Bone marrow (tissue), 2 donors: ENCODE measurements around the gene EGLN3.
"Not testable (repeated sequence)": the region's sequence is repeated elsewhere in the genome, so short reads cannot be mapped to it uniquely, and the experiment has no call there.

Experiments
- DNase-seq, 2 donors: peaks; one replicate each; lab custom pipeline; 2025; lab: John Stamatoyannopoulos, UW

The EGLN3 gene

GRCh38 chr14:33934938-33935337 lies 15.9 kb downstream of the EGLN3 start:
- no peak for DNase-seq

- DNase-seq: no peak
Measured at GRCh38 chr14:33934043-33934750, 16.7 kb downstream of the EGLN3 start.

- DNase-seq: no peak
Measured at GRCh38 chr14:33933386-33933933, 17.4 kb downstream of the EGLN3 start.

- no peak for DNase-seq
Measured at GRCh38 chr14:33932576-33933345, 18.1 kb downstream of the EGLN3 start.

- no peak for DNase-seq
Measured at GRCh38 chr14:33932033-33932432, 18.8 kb downstream of the EGLN3 start.

GRCh38 chr14:33931461-33931860 lies 19.4 kb downstream of the EGLN3 start:
- no peak for DNase-seq

GRCh38 chr14:33930439-33930838 lies 20.4 kb downstream of the EGLN3 start:
- no peak for DNase-seq

- DNase-seq: no peak
Measured at GRCh38 chr14:33929799-33930408, 21.0 kb downstream of the EGLN3 start.

GRCh38 chr14:33928895-33929294 lies 22.0 kb downstream of the EGLN3 start:
- DNase-seq: no peak

- DNase-seq: no peak
Measured at GRCh38 chr14:33927944-33928343, 22.9 kb downstream of the EGLN3 start.

- DNase-seq: not testable (repeated sequence)
Measured at GRCh38 chr14:33926967-33927366, 23.9 kb downstream of the EGLN3 start.

GRCh38 chr14:33925946-33926345 lies 24.9 kb downstream of the EGLN3 start:
- DNase-seq: no peak

GRCh38 chr14:33925235-33925634 lies 25.6 kb downstream of the EGLN3 start:
- no peak for DNase-seq

GRCh38 chr14:33924566-33925100 lies 26.2 kb downstream of the EGLN3 start:
- DNase-seq: no peak

GRCh38 chr14:33922125-33922524 lies 28.7 kb downstream of the EGLN3 start:
- DNase-seq: no peak

- no peak for DNase-seq
Measured at GRCh38 chr14:33918256-33918655, 32.6 kb downstream of the EGLN3 start.

GRCh38 chr14:33917661-33918060 lies 33.2 kb downstream of the EGLN3 start:
- DNase-seq: no peak

- DNase-seq: no peak
Measured at GRCh38 chr14:33916663-33917565, 34.0 kb downstream of the EGLN3 start.

GRCh38 chr14:33915682-33916081 lies 35.2 kb downstream of the EGLN3 start:
- no peak for DNase-seq

GRCh38 chr14:33914676-33915516 lies 36.0 kb downstream of the EGLN3 start:
- DNase-seq: no peak

GRCh38 chr14:33911046-33911445 lies 39.8 kb downstream of the EGLN3 start:
- no peak for DNase-seq
